ENCODE results near the gene AJM1.
A peak's percentile ranks its signal among the peaks of the same experiment; 100 is the strongest.
"Not testable (repeated sequence)": the region's sequence is repeated elsewhere in the genome, so short reads cannot be mapped to it uniquely, and the experiment has no call there.

Gene AJM1

GRCh38 chr9:136842380-136842948 is at the start of gene AJM1:
AJM1 (plus strand) TSS chr9:136842478; CDS start chr9:136844415, 1,937 bp downstream.
- DNase-seq (ENCODE audit: low spot score), result peak; percentile 79

- DNase-seq (ENCODE audit: low spot score), result no peak
Measured at GRCh38 chr9:136793086-136793946, 49.0 kb upstream of the AJM1 start.

DNA sequence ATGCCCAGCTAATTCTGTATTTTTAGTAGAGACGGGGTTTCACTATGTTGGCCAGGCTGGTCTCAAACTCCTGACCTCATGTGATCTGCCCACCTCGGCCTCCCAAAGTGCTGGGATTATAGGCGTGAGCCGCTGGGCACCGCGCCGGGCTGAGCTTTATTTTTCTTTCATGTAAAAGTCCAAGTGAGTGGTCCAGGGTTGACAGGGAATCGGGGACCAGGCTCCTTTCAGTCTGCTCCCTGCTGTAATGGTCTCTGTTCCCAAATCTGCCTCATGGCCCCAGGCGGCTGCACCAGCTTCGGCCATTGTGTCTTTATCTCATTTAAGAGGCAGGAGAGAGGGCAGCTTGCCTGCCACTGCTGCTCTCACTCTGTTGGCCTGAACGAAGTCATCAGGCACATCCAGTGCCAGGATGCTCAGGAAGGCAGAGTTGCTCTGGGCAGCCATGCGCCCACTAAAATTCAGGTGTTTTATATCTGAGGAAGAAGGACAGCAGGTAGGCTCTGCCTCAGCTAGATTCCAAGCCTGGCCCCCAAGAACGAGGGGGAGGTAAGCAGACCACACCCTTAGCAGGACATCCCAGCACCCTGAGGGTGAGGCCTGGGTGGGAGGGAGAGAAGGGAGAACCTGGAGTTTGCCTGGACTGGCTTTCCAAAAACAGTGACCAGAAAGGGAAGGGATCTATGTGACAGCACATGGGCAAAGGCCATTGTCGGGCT is 47.8 kb upstream of the AJM1 start:
- DNase-seq (ENCODE audit: low spot score), result no peak

- no peak for DNase-seq (ENCODE audit: low spot score)
Measured at GRCh38 chr9:136795000-136795348, 47.3 kb upstream of the AJM1 start.

DNA sequence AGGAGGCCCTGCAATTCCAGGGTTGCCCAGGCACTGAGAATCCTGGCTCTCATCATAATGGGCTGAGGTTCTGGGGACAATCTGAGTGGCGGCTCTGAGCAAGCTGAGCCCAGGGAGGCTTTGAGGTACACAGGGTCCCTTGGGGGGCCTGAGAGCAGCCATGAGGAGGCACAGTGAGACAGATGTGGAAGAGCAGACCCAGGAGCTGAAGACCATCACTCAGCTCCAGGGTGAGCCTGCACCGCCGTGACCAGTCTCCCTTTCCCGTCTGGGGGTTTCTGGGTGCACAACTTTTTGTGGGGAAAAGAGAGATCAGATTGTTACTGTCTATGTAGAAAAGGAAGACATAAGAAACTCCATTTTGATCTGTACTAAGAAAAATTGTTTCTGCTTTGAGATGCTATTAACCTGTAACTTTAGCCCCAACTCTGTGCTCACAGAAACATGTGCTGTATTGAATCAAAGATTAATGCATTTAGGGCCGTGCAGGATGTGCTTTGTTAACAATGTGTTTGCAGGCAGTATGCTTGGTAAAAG is 46.0 kb upstream of the AJM1 start, which contains the start of gene CCDC183:
Gene CCDC183, plus strand, starts transcription at position 101 of the 537 bp plus-strand sequence. Its CDS starts 60 bp downstream, at position 161.
- no peak for DNase-seq (ENCODE audit: low spot score)

GRCh38 chr9:136796775-136797347 is 45.4 kb upstream of the AJM1 start:
- DNase-seq (ENCODE audit: low spot score), result not testable (repeated sequence)

DNA sequence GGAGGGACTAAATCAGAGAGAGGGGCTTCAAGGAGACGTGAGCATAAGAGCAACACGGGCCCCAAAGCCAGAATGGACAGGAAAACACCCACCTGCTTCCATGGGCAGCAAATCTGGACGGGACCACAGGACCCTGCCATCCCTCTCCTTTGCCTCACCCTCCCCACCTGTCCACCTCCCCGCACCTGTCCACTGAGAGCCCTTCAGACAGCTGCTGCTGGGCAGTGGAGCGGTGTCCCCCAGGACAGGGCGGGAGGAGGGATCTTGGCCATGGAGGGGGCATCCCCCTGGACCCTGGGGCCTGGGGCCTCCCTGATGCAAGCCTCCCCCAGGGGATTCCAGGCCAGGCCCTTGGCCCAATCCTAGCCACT is 43.6 kb upstream of the AJM1 start:
- no peak for DNase-seq (ENCODE audit: low spot score)

DNA sequence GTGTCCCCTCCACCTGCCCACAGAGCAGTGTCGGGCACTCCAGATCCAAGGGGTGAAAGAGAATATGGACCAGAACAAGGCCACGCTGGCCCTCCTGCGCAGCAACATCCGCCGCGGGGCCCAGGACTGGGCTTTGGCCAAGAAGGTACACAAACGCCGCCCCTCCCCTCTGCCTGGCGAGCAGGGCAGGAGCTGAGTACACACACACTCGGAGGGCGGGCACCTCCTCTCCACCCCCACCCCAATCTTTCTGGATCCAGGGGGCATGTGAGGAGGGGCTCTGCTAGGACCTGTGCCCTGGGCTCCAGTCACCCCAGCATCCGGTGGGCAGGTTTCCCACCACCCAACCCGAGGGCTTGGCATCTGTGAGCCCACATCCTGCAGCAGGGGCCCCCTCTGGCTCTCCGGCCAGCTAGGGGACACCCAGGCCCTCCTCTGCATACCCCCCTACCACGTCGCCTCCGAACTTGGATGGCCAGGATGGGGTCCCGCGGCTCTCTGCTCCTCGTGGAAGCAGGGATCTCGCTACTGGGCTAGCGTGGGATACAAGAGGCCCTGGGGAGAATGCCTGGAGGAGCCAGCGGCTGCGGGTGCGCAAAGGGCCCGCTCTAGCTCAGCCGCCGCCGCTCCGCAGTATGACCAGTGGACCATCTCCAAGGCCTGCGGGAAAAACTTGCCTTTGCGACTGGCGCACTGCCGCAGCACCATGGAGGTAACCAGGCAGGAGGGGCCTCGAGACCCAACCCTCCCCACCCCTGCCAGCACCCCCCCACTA is 43.0 kb upstream of the AJM1 start:
- no peak for DNase-seq (ENCODE audit: low spot score)

DNA sequence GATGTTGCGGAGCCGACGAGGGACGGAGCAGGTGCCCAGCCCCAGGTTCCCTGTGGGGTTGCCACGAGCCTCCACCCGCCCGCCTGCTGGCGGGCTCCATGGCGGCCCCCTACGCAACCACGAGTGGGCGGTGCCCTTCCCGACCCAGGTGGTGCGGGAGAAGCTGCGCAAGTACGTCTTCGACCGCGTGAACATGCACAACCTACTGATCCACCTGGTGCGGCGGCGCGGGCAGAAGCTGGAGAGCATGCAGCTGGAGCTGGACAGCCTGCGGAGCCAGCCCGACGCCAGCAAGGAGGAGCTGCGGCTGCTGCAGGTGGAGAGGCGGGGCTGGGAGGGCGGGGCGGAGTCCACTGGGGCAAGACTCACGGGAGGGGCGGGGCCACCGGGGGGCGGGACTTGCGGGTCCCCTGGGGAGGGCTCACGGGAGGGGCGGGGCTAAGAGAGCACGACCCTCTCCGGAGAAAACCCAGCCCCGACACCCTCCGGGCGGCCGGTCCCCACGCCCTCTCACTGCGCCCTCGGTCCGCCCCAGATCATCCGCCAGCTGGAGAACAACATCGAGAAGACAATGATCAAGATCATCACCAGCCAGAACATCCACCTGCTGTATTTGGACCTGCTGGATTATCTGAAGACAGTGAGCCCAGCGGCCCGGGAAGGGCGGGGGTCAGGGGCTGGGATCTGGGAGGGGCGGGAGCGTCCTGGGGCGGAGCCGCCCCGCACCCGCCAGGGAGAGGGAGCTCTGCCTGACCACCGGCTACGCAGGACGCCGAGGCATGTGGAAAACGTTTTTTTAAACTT is 42.2 kb upstream of the AJM1 start:
- no peak for DNase-seq (ENCODE audit: low spot score)

DNA sequence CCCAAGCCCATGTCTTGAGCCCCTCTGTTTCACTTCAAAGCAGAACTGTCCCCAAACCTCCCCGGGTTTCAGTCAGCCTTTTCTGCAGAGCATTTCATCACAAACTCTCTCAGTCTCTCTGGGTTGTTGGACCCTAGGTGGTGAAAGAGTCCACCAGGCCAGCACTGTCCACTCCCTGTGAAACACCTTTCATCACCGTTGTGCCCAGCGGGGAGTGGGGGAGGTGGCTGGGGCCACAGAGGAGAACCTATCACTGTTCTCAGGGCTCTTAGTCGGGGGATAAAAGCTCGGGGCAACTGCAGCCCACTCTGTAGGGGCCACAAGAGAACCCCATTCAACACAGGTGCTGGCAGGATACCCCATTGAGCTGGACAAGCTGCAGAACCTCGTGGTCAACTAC is 40.0 kb upstream of the AJM1 start:
- no peak for DNase-seq (ENCODE audit: low spot score)

GRCh38 chr9:136803009-136803550 is 39.2 kb upstream of the AJM1 start:
- DNase-seq (ENCODE audit: low spot score), result not testable (repeated sequence)

DNA sequence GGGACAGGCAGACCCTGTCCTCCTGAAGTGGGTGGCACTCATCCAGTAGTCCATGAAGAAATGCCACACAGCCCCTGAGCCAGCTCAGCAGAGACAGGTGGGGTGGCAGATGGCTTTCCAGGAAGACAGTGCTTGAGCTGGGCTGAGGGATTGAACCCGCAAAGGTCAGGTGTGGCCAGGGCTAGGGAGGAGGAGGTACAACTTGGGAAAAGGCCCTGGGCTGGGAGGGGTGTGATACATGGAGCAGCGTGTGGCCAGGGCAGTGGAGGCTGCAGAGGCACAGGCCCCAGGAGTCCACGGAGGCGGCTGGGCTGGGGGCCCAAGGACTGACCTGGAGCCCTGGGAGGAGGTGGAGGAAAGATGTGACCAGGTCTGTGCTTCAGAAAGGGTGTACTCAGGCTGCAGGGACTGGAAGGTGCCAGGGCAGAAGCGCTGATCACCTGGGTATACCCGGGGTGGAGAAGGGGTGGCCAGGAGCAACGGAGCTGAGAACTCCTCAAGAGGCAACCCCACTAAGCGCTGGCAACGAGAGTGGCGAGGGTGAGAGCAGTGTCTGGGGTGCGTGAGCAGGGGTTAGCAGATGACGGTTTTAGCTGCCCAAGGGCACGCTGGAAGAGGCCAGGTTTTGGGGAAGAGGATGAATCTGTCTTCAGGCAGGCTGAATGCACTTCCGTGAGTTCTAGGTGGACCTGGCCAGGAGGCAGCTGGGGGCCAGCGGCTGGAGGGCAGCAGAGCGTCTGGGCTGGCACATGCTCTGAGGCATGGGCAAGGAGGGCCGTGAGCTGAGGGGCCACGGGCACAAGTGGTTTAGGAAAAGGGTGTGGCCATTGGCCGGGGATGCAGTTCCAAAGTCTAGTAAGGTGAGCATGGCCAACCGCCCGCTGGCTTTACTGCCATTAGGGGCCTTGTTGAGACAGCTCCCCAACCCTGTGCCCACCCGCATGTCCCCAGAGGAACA is 38.4 kb upstream of the AJM1 start:
- DNase-seq (ENCODE audit: low spot score), result no peak

DNA sequence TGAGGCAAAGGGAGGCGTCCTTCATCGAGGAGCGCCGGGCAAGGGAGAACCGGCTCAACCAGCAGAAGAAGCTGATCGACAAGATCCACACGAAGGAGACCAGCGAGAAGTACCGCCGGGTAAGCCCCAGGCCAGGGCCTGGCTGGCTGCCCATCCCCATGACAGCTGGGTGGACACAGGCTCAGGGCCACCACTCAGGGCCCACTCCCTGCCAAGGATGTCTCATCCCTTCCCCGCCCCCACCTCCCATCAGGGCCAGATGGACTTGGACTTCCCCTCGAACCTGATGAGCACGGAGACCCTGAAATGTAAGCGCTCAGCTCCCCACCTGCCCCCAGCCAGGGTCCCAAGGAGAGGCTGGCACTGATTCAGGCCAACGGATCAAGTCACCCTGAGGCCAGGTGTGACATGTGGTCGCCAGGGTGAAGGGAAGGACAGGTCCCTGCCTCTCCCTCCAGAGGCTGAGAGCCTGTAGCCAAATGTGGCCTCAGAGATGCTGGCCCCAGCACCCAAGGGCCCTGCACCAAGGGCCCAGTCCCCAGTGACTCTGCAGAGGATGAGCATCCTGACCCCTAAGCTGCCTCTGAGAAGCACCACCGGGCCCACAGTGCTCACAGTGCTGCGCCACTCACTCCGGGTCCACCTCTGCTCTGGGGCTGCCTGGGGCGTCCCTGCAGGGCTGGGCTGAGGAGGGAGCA is 37.6 kb upstream of the AJM1 start:
- DNase-seq (ENCODE audit: low spot score), result no peak

- DNase-seq (ENCODE audit: low spot score), result no peak
Measured at GRCh38 chr9:136805207-136805740, 37.0 kb upstream of the AJM1 start.

GRCh38 chr9:136806067-136806466 is 36.2 kb upstream of the AJM1 start:
- DNase-seq (ENCODE audit: low spot score), result no peak

- DNase-seq (ENCODE audit: low spot score), result no peak
Measured at GRCh38 chr9:136806631-136807201, 35.6 kb upstream of the AJM1 start.

DNA sequence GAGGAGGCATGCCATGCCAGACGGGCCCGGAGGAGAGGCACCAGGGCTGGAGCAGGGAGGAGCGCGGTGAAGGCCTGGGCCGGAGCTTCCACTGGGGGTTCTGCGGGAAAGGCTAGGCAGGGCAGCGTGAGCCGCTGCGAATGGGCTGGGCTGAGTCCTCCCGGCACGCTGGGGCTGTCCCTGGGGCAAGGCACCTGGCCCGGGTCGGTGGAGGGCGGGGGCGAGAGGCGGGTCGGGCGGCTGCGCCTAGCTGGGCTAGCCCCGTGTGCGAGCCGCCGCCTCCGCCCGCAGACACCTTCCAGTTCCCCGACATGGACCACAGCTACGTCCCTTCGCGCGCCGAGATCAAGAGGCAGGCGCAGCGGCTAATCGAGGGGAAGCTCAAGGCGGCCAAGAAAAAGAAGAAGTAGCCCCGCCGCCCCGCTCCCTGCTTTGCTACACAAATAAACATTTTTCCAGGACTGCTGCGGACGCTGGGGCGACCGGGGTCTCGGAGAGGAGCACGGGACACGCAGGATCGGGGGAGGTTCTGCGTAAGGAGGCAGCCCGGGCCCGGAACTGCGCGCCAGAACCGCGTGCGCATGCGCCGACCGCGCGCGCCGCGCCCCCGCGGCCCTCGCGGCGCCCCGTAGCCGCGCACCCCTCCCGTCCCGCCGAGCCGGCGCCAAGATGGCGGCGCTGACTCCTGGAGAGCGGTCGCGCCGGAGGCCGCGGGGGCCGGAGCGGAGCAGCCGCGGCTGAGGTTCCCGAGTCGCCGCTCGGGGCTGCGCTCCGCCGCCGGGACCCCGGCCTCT is 34.8 kb upstream of the AJM1 start, which contains the start of gene RABL6:
Gene RABL6, plus strand, starts transcription at position 668 of the 794 bp plus-strand sequence. CDS start 249 bp downstream, outside the sequence.
- no peak for DNase-seq (ENCODE audit: low spot score)

All from pons (tissue), 1 donor.